CD4-positive, alpha-beta T cell treated with Interleukin-21 for 1 hour (primary cell): Measurements from ENCODE around the gene FAAP20.

Source experiments
- DNase-seq: peaks from one replicate; pipeline ENCODE4 v3.0.0-alpha.2; 2020

The FAAP20 gene

DNA sequence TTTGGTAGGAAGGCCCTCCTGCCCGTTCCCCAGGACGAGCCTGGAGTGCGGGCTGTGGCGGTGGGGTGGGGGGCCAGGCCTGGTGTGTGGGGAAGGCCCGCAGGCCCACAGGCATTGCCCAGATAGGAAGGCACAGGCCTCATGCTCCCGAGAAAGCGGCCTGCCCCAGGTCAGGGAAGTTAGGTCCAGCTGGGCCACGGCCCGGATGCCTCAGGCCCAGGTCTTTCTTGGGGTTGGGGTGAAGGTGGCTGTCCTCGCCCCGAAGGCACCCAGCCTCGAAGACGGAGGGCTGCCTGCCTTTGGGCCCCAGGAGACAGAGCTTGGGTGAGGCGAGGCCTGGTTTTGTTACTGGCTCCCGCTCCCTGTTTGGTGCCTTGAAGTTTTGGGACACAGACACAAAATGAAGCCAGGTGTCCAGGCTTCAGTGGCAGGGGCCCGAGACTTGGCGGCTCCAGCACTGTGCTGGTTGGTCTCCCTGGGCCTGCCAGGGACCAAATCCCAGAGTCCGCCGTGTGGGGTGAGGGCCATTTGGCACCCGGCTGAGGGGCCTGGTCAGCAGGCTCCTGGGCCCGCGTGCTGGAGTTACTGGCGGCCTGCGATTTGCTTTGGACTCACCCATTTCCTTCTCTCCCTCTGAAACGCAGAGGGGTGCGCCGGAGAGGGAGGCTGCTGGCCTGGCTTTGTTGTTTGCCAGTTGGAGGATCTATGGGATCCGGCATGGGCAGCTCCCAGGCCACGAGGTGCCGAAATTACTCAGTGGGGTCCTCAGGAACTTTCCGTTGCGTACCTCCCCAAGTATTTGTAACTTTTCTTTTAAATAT, 35.5 kb upstream of the FAAP20 start:
- no peak for DNase-seq

DNA sequence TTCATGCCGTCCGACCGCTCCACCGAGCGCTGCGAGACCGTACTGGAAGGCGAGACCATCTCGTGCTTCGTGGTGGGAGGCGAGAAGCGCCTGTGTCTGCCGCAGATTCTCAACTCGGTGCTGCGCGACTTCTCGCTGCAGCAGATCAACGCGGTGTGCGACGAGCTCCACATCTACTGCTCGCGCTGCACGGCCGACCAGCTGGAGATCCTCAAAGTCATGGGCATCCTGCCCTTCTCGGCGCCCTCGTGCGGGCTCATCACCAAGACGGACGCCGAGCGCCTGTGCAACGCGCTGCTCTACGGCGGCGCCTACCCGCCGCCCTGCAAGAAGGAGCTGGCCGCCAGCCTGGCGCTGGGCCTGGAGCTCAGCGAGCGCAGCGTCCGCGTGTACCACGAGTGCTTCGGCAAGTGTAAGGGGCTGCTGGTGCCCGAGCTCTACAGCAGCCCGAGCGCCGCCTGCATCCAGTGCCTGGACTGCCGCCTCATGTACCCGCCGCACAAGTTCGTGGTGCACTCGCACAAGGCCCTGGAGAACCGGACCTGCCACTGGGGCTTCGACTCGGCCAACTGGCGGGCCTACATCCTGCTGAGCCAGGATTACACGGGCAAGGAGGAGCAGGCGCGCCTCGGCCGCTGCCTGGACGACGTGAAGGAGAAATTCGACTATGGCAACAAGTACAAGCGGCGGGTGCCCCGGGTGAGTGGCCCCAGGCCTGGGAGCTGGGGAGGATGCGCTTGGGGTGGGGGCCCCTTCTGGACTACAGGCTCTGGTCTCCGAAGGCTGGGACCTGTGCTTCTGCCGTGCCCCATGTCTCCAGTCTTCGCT, 34.7 kb upstream of the FAAP20 start:
- DNase-seq: peak; percentile 56

DNA sequence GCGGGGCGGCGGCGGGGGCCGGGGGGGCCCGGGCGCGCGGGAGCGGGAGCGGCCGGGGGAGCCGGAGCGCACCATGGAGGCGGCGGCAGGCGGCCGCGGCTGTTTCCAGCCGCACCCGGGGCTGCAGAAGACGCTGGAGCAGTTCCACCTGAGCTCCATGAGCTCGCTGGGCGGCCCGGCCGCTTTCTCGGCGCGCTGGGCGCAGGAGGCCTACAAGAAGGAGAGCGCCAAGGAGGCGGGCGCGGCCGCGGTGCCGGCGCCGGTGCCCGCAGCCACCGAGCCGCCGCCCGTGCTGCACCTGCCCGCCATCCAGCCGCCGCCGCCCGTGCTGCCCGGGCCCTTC, 34.1 kb upstream of the FAAP20 start:
- no peak for DNase-seq

- DNase-seq: no peak
Measured at GRCh38 chr1:2228157-2228594, 33.6 kb upstream of the FAAP20 start, which contains the start of gene SKI. SKI (plus strand) TSS chr1:2228319; CDS start chr1:2228767, 448 bp downstream.

DNA sequence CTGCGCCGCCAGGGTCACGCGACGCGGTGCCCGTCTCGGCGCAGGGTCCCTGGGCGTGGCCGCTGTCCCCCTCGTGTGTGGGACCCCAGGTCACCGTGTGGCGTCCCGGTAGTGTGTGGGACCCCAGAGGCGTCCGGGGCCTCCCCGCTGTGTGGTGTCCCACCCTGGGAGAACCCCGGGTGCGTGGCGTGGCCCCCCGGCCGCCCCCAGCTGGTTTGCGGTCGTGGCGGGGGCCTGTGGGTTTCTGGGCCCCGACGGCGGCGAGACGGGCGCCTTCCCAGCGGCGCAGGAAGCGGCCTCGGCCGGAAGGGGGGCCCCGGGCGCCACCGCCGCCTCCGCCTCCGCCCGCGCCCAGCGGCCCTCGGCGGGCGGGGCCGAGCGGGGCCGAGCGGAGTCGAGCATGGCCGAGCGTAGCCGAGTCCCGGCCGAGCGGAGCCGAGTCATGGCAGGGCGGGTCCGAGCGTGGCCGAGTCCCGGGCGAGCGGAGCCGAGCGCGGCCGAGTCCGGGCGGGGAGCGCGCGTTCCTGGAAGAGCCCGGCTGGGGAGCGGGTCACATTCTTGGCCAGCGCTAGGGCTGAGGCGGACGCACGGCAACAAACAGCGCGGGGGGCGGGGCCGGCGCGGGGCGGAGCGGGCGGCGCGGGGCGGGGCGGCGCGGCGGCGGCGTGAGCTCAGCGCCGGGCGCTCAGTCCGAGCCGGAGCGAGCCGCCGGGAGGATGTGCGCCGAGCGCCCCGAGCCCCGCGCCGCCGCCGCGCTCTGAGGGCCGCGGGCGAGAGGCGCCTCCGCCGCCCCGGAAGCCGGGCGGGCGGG, 33.0 kb upstream of the FAAP20 start:
- DNase-seq: peak; percentile 96

DNA sequence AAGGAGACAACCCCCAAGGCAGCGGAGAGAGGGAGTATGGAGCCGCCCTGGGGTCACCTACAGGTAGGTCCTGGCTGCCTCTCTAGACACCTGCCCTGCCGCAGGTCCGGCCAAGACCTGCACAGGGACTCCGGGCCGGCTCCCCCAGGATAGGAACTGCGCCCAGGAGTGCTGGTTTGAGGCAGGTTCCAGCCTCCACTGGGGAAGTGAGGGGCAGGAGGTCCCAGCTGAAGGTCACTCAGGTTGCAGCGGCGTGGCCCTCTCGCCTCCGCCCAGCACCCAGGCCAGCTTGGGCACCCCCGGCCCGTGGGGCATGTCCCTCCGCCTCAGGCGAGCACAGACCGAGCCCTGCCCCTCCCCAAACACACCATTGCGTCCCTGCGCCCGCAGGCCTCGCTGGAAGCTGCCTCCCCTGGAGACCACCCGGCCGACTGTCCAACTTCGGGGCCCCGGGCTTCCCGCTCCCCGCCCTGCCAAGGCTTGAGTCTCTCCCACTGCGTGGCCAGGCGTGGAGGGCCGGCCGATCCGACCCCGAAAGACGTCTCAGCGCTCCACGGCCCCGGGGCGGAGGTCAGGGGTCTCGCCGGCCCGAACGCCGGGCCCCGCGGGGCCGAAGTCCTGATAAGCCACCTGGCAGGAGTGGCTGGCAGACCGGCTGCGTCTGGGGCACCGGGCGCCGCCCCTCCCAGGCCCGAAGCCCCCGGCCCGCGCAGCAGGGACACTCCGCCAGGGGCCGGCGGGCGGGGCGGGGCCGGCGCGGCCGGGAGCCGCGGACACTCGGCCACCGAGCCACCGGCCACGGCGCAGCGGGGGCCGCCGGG, 32.2 kb upstream of the FAAP20 start:
- DNase-seq: no peak

GRCh38 chr1:2224631-2225428, 30.3 kb upstream of the FAAP20 start:
- no peak for DNase-seq

DNA sequence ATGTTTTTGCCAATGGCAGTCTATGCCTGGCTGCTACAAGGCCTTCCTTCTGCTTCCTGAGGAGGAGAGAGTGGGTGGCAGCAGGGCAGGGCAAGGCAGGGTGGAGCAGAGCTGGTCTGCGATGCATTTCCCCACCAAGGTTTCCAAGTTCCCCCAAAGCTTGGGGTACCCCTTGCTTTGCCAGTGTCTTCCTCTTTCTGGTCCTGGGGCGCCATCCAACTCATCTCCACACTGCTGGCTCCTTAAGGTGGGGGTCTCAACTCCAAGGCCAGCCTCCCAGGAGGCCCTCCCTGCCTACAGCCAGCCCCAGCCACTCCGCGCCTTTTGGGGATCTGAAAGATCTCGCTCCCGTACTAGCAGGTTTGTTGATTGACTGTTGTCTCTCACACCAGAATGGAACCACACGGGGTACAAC, 29.6 kb upstream of the FAAP20 start:
- DNase-seq: no peak

DNA sequence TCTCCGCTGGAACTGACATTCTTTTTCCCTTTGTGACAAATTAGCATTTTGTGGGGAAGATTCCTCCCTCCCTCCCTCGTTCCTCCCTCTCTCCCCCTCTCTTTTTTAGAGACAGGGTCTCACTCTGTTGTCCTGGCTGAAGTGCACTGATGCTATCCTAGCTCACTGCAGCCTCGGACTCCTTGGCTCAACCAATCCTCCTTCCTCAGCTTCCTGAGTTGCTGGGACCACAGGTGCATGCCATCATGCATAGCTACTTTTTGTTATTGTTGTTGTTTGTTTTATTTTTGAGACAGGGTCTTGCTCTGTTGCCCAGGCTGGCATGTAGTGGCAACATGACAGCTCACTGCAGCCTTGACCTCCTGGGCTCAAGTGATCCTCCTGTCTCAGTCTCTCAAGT, 26.7 kb upstream of the FAAP20 start:
- DNase-seq: no peak

GRCh38 chr1:2216767-2217058, 22.1 kb upstream of the FAAP20 start:
- DNase-seq: no peak

- no peak for DNase-seq
Measured at GRCh38 chr1:2215909-2216766, 21.6 kb upstream of the FAAP20 start.

DNA sequence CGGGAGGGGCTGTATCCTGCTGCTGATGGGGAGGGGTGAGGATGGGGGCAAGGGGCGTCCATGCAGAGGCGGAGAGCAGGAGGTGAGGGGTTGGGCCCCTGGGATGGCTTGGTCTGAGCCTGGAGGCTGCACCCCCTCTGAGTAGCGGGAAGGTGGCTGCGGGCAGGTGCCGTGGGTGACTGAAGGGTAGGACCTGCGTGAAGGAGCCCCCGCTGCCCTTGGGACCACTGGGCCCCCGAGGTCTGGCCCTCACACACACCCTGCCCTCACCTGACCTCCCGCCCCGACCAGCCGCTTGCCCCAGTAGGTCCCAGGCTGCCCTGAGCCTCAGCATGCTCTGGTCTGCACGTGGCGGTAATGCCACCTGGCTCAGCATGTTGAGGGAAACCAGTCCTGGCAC, 20.8 kb upstream of the FAAP20 start:
- DNase-seq: no peak

DNA sequence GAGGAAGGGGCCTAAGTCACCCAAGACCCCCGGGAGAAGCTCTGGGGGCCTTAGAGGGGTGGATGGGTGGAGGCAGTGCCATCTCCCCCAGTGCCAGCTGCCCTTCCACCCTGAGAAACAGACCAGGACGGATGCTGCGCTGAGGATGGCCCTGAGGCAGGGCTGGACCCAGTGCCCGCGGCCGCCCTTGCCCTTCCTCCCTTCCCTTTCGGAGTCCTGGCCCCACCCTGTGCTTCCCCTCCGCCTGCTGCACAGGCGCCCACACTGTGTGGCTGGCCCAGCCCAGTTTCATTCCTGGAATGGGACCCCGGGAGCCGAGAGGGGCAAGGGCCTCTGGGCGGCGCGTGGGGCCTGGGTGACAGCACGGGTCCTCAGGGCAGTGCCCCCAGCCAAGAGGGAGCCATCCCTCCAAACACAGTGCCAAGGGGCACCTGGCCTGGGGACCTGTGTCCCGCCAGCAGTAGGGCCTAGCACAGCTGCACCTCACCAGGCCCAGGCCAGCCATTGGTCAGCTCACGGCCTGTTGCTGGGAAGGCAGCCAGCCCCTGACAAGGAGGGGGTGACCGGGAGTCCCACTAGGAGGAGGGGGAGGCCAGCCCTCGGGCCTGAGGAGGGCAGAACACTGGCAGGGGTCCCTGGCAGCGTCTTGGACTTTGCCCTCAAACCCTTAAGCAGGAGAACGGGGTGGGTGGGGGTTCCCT, 20.1 kb upstream of the FAAP20 start:
- no peak for DNase-seq

DNA sequence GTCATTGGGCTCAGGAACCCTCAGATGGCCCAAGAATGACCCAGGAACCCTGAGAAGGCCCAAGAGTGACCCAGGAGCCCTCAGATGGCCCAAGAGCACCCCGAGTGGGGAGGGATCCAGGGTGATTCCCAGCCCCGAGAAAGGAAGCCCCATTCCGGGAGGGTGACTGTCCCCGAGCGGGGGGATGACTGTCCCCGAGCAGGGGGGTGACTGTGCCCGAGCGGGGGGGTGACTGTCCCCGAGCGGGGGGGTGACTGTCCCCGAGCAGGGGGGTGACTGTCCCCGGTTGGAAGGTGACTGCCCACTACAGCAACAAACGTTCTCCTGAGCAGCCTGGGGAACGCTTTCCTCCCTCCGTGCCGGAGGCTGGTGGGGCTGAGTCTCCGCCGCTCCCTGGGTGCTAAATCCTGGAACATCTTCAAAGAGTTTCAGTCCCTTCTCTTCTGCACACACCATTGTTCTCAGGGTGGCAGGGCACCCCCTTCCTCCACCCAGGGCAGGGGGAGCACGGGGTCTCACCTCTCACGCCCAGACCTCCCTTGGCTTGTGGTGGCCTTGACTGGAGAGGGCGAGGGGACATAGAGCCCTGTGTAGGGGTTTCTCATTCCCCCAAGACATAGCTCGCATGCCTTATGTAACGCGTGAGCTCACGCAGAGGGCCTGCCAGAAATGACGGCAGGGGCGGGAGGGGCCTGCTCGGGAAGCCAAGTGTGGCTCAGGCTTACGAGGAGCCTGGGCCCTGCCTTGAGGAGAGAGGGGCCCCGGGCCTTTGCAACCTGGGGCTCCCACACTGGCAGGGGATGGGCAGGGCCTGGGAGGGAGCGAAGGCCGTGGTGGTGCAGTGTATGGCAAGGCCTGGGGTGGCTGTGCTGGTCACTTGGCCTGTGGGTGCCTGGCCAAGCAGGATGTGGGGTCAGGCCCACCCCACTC, 19.3 kb upstream of the FAAP20 start:
- no peak for DNase-seq

GRCh38 chr1:2212532-2213491, 18.2 kb upstream of the FAAP20 start:
- DNase-seq: peak; percentile 80

DNA sequence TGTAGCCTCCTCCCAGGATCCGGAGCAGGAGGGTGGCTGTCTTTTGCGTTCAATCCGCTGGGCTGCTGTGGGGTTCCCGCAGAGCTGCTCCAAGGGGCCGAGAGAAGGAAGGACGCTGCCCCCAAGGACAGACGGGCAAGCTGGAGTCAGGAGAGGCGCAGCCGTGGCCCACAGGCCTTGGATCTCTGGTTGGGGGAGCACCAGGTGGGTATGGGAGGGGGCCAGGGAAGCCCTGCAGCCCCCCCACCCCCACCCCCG, 17.6 kb upstream of the FAAP20 start:
- no peak for DNase-seq

- DNase-seq: no peak
Measured at GRCh38 chr1:2210786-2211185, 16.2 kb upstream of the FAAP20 start.

DNA sequence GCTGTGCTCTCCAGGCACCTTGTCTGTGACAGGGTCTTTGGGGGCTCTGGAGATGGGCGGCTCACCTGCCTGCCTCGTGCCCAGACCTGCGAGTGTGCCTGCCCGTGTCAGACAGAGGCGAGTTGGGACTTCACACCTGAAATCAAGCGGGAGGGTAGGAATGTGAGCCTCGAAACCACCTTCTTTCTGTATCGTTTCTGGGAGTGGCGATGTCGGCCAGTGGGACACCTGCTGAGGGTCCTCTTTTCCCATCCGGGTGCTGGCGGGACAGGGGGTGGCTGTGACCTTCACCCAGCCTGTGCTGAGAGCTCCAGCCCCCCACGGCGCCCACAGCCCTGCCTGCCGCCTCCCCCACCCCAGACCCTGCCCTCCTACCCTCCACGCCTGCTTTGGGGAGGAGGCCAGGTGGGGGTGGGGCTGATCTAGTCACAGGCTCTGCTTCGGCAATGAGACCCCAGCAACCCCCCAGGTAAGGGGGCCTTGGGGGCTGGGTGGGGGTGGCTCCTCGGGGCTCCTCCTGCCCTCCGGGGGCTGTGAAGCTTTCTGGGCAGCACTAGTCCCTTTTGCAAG, 15.6 kb upstream of the FAAP20 start:
- no peak for DNase-seq
